Stomach (tissue), 4 donors: ENCODE results near the gene ORM1.

ENCODE experiments used
- POLR2A ChIP-seq, 4 donors: fragments of 450-650 bp; IDR thresholded peaks; one replicate each; pipeline ENCODE4 v1.6.1; 2016; ENCODE audit warnings: antibody characterized with exemption in 4 of 4, control low read depth in 2 of 4, mild to moderate bottlenecking in 1 of 4, moderate library complexity in 1 of 4
- POLR2AphosphoS5 ChIP-seq, 3 donors: sonication (generic); formaldehyde crosslinking; IDR thresholded peaks; one replicate each; pipeline ENCODE4 v1.6.1; 2016; ENCODE audit warnings: antibody characterized with exemption in 3 of 3
- TF ChIP-seq, protein P1 (sequence below), 7 experiments: fragments of 450-650 bp in 4 of 7; fragments of 200-600 bp in 3 of 7; sonication (generic) in 3 of 7; IDR thresholded peaks; one replicate each; pipeline ENCODE4 v1.5.1; 2016 to 2019; ENCODE audit warnings: antibody characterized with exemption in 7 of 7, control low read depth in 2 of 7, mild to moderate bottlenecking in 1 of 7

DNA sequence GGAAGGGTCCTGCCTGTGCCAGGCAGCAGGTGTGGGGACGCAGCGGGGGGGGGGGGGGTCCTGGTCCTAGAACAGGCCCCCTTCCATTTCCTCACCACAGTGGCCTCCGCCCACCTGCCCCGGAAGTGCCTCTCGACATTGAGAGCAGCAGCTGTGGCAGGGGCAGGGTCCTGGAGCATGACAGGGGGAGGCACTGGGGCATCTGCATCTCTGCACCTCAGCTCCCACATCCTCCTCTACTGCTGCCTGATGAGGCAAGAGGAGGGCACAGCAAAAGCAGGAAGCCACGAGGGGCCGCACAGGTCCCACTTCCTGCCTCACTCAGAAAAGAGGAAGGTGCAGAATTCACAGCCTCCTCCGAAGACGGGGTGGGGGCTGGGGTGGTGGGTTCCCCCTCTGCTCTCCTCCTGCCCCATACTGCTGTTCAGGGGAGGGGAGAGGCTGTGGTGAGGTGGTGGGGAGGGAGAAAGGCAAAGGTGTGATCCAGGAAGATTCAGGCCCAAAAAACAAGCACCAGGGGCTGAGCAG lies 50.1 kb downstream of the ORM1 start:
- TF ChIP-seq, protein P1, sequence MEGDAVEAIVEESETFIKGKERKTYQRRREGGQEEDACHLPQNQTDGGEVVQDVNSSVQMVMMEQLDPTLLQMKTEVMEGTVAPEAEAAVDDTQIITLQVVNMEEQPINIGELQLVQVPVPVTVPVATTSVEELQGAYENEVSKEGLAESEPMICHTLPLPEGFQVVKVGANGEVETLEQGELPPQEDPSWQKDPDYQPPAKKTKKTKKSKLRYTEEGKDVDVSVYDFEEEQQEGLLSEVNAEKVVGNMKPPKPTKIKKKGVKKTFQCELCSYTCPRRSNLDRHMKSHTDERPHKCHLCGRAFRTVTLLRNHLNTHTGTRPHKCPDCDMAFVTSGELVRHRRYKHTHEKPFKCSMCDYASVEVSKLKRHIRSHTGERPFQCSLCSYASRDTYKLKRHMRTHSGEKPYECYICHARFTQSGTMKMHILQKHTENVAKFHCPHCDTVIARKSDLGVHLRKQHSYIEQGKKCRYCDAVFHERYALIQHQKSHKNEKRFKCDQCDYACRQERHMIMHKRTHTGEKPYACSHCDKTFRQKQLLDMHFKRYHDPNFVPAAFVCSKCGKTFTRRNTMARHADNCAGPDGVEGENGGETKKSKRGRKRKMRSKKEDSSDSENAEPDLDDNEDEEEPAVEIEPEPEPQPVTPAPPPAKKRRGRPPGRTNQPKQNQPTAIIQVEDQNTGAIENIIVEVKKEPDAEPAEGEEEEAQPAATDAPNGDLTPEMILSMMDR (IDR thresholded peaks at IDR 0.05), result no peak
- TF ChIP-seq POLR2AphosphoS5 (IDR thresholded peaks at IDR 0.05) (peak in 2 of 3 donors; percentile 52 to 59), POLR2A (IDR thresholded peaks at IDR 0.05) (no peak)
